ENCODE results near the gene COL16A1.

GRCh38 chr1:31718327-31718897 lies 14.6 kb upstream of the COL16A1 start:
- TF ChIP-seq RCOR1 (IDR thresholded peaks at IDR 0.05; ENCODE audit: low read length) = no peak
- no peak for TF ChIP-seq CTCF (IDR thresholded peaks at IDR 0.05)

Measured in SK-N-SH (cell line).